ACC112 (cell line): ENCODE measurements around the gene COL18A1.

Experiments
- H2AFZ ChIP-seq: fragments of 200-600 bp; sonication (generic); one replicate; pipeline ENCODE4 v1.6.0; 2017; ENCODE audit warnings: antibody characterized with exemption, low read length; ENCODE audit not compliant: unreplicated experiment
- H3K27ac ChIP-seq: fragments of 200-600 bp; sonication (generic); 2 replicates; pipeline ENCODE4 v1.5.1; 2014; ENCODE audit warnings: low read depth, mild to moderate bottlenecking, antibody characterized with exemption, low read length, moderate library complexity
- H3K27me3 ChIP-seq: fragments of 200-600 bp; sonication (generic); 2 replicates; pipeline ENCODE4 v1.6.1; 2014; ENCODE audit warnings: mild to moderate bottlenecking, antibody characterized with exemption, low read length, moderate library complexity, mixed read lengths; ENCODE audit not compliant: insufficient read depth
- H3K36me3 ChIP-seq: fragments of 200-600 bp; sonication (generic); 2 replicates; pipeline ENCODE4 v1.6.1; 2016; ENCODE audit warnings: mild to moderate bottlenecking, antibody characterized with exemption, low read length, moderate library complexity, mixed read lengths; ENCODE audit not compliant: insufficient read depth
- H3K4me1 ChIP-seq: fragments of 200-600 bp; sonication (generic); one replicate; pipeline ENCODE4 v1.6.1; 2016; ENCODE audit warnings: low read length, mixed read lengths; ENCODE audit not compliant: insufficient read depth, unreplicated experiment, control insufficient read depth
- H3K4me3 ChIP-seq: fragments of 200-600 bp; sonication (generic); 2 replicates; pipeline ENCODE4 v1.5.1; 2014; ENCODE audit warnings: mild to moderate bottlenecking, low read depth, low read length
- H3K79me2 ChIP-seq: fragments of 200-600 bp; sonication (generic); one replicate; pipeline ENCODE4 v1.6.0; 2016; ENCODE audit warnings: low read length; ENCODE audit not compliant: control insufficient read depth, unreplicated experiment, insufficient read depth

COL18A1 gene

GRCh38 chr21:45552696-45553391, 147.9 kb downstream of the COL18A1 start:
- Histone ChIP-seq H3K79me2 (no peaks in the 10 kb centered on the region), H3K4me3 (no peak overlapping the region), H3K36me3 (no peaks in the 10 kb centered on the region), H3K27me3 (0 out of 2 replicates have a peak, but pooled peaks cover 1% of the 10 kb centered on the region), H3K4me1 (peaks cover 13% of the 10 kb centered on the region), H3K27ac (no peak overlapping the region), H2AFZ (no peak overlapping the region)

GRCh38 chr21:45554477-45555175, 149.7 kb downstream of the COL18A1 start:
- H2AFZ ChIP-seq = peak overlapping the region; percentile 98
- H3K36me3 ChIP-seq = no peaks in the 10 kb centered on the region
- no peaks in the 10 kb centered on the region for H3K79me2 ChIP-seq
- peaks cover 13% of the 10 kb centered on the region for H3K4me1 ChIP-seq
- peak overlapping the region; percentile 100 for H3K4me3 ChIP-seq
- H3K27me3 ChIP-seq = 0 out of 2 replicates have a peak, but pooled peaks cover 3% of the 10 kb centered on the region
- peak overlapping the region; percentile 51 for H3K27ac ChIP-seq

- Histone ChIP-seq H3K4me3 (peak overlapping the region; percentile 77), H3K27ac (no peak overlapping the region), H2AFZ (no peak overlapping the region)
Measured at GRCh38 chr21:45555251-45555556, 150.2 kb downstream of the COL18A1 start.

GRCh38 chr21:45555557-45556301, 150.8 kb downstream of the COL18A1 start:
- Histone ChIP-seq H2AFZ (peak overlapping the region; percentile 56), H3K36me3 (no peaks in the 10 kb centered on the region), H3K4me3 (peak overlapping the region; percentile 77), H3K4me1 (peaks cover 13% of the 10 kb centered on the region), H3K27me3 (0 out of 2 replicates have a peak, but pooled peaks cover 3% of the 10 kb centered on the region), H3K79me2 (no peaks in the 10 kb centered on the region), H3K27ac (peak overlapping the region; percentile 56)

More at GRCh38 chr21:45555251-45555556, 150.2 kb downstream of the COL18A1 start:
- Histone ChIP-seq H3K27me3 (0 out of 2 replicates have a peak, but pooled peaks cover 3% of the 10 kb centered on the region), H3K79me2 (no peaks in the 10 kb centered on the region), H3K36me3 (no peaks in the 10 kb centered on the region), H3K4me1 (peaks cover 13% of the 10 kb centered on the region)

- Histone ChIP-seq H3K4me1 (peaks cover 7% of the 10 kb centered on the region), H3K4me3 (peak overlapping the region; percentile 77), H3K36me3 (no peaks in the 10 kb centered on the region), H3K27ac (peak overlapping the region; percentile 56; the same call in 1 of the 2 replicates), H3K27me3 (0 out of 2 replicates have a peak, but pooled peaks cover 3% of the 10 kb centered on the region), H2AFZ (no peak overlapping the region), H3K79me2 (no peaks in the 10 kb centered on the region)
Measured at GRCh38 chr21:45556302-45556644, 151.3 kb downstream of the COL18A1 start.

- Histone ChIP-seq H3K36me3 (no peaks in the 10 kb centered on the region), H3K4me3 (no peak overlapping the region), H3K27ac (no peak overlapping the region), H3K4me1 (peaks cover under 1% of the 10 kb centered on the region), H2AFZ (no peak overlapping the region), H3K27me3 (0 out of 2 replicates have a peak, but pooled peaks cover 3% of the 10 kb centered on the region), H3K79me2 (no peaks in the 10 kb centered on the region)
Measured at GRCh38 chr21:45556645-45557615, 152.0 kb downstream of the COL18A1 start.

- no peaks in the 10 kb centered on the region for H3K4me1 ChIP-seq
- H3K4me3 ChIP-seq = no peak overlapping the region
- no peak overlapping the region for H3K27ac ChIP-seq
- no peaks in the 10 kb centered on the region for H3K36me3 ChIP-seq
- no peak overlapping the region for H2AFZ ChIP-seq
- H3K79me2 ChIP-seq = no peaks in the 10 kb centered on the region
- H3K27me3 ChIP-seq = peaks cover 10% of the 10 kb centered on the region
Measured at GRCh38 chr21:45557616-45558043, 152.7 kb downstream of the COL18A1 start.

GRCh38 chr21:45558044-45558721, 153.2 kb downstream of the COL18A1 start:
- no peak overlapping the region for H3K27ac ChIP-seq
- H3K79me2 ChIP-seq = no peaks in the 10 kb centered on the region
- no peak overlapping the region for H3K4me3 ChIP-seq
- peaks cover 15% of the 10 kb centered on the region for H3K27me3 ChIP-seq
- no peaks in the 10 kb centered on the region for H3K36me3 ChIP-seq
- no peaks in the 10 kb centered on the region for H3K4me1 ChIP-seq
- H2AFZ ChIP-seq = no peak overlapping the region

GRCh38 chr21:45559216-45560105, 154.5 kb downstream of the COL18A1 start:
- H3K27me3 ChIP-seq = peaks cover 26% of the 10 kb centered on the region
- no peak overlapping the region for H3K27ac ChIP-seq
- H3K4me1 ChIP-seq = no peaks in the 10 kb centered on the region
- no peak overlapping the region for H2AFZ ChIP-seq
- H3K36me3 ChIP-seq = no peaks in the 10 kb centered on the region
- H3K4me3 ChIP-seq = no peak overlapping the region
- no peaks in the 10 kb centered on the region for H3K79me2 ChIP-seq
